Adrenal gland (tissue), 12 donors: Measurements from ENCODE around the gene PRDM1. TPM values are rescaled to one million over a fixed set of nuclear protein-coding genes. Genes with fewer than 3 reads are reported as not detected.

Experiments used
- DNase-seq, 7 donors: peaks; one replicate each; pipeline ENCODE4 v3.0.0-alpha.2; 2019 to 2020
- H3K27ac ChIP-seq, 5 donors: fragments of 200-600 bp; sonication (generic) in 4 of 5; 1 replicate in 3 of 5; 2 replicates in 2 of 5; pipeline versions ENCODE4 v1.5.1 to v1.8.0; 2016 to 2020; ENCODE audit warnings: mild to moderate bottlenecking in 1 of 5
- H3K27me3 ChIP-seq: fragments of 200-600 bp; 2 replicates; pipeline ENCODE4 v1.8.0; 2021
- H3K36me3 ChIP-seq, 2 donors: fragments of 200-600 bp; replicated peaks in 1 of 2; 1 replicate in 1 of 2; 2 replicates in 1 of 2; pipeline versions ENCODE4 v1.5.1 to v1.8.0; 2018 to 2022
- H3K4me1 ChIP-seq, 2 donors: fragments of 200-600 bp; replicated peaks in 1 of 2; 1 replicate in 1 of 2; 2 replicates in 1 of 2; pipeline versions ENCODE4 v1.5.1 to v1.8.0; 2018 to 2021
- H3K4me3 ChIP-seq, 4 donors: fragments of 200-600 bp; sonication (generic) in 3 of 4; one replicate each; pipeline ENCODE4 v1.5.1; 2016 to 2018
- H3K9me3 ChIP-seq, 3 donors: fragments of 200-600 bp; sonication (generic) in 1 of 3; replicated peaks in 1 of 3; 1 replicate in 2 of 3; 2 replicates in 1 of 3; pipeline versions ENCODE4 v1.5.1 to v1.8.0; 2016 to 2021
- CTCF ChIP-seq, 6 experiments: fragments of 450-650 bp in 4 of 6; fragments of 200-600 bp in 2 of 6; sonication (generic) in 1 of 6; IDR thresholded peaks; 1 replicate in 5 of 6; 2 replicates in 1 of 6; pipeline versions ENCODE4 v1.5.1 to v1.8.0; 2016 to 2021; ENCODE audit warnings: antibody characterized with exemption in 6 of 6, mild to moderate bottlenecking in 2 of 6, moderate library complexity in 1 of 6
- POLR2A ChIP-seq, 2 donors: fragments of 450-650 bp; IDR thresholded peaks; one replicate each; pipeline ENCODE4 v1.6.1; 2017; ENCODE audit warnings: antibody characterized with exemption in 2 of 2, mild to moderate bottlenecking in 2 of 2, moderate library complexity in 1 of 2
- WGBS, 4 donors: extraction: QIAGEN DNeasy Blood & Tissue Kit in 2 of 4; methylation state at CpG; one replicate each; pipeline versions ENCODE4 v1.1.5 to v1.1.7; 2013 to 2017; 5-methylcytosine and 5-hydroxymethylcytosine counted together
- intact Hi-C, 2 donors: fragments of 100-400 bp; cut with DNase I; formaldehyde crosslinking; loops; one replicate each; pipeline versions ENCODE4 v1.14.1 to v1.15.0; 2022 to 2023
- polyA plus RNA-seq, 3 donors: library from polyadenylated mRNA; stranded (reverse); fragments of 200-250 nt in 2 of 3; fragments of 350-450 nt in 1 of 3; fragmentation: Illumina TruSeq in 1 of 3; extraction: RNeasy Lipid Tissue Mini Kit (QIAGEN cat#74804) in 1 of 3; gene quantifications; one replicate each; pipeline ENCODE4 v1.2.3, GENCODE V29; 2013 to 2014
- total RNA-seq, 9 donors: library from RNA; depleted of rRNA in 4 of 9; stranded (reverse); fragments of >200 nt in 4 of 9; fragments of 120-200 nt in 1 of 9; fragmentation: NEBNext Ultra II Directional in 1 of 9; extraction: Animal tissue kit (Norgen Biotek cat#: 25700) in 1 of 9; gene quantifications; one replicate each; pipeline versions ENCODE4 v1.1.0 to v1.2.4, GENCODE V29; 2013 to 2023
- donor health status: healthy with polysubstance abuse.
- donor health status: Bipolar disorder and iron deficiency.
- donor health status: DM: yes; HTN: yes; CAD: no.
- donor health status: DM: no; HTN: no; CAD: no.
- donor health status: DM: no; HTN: no; CAD: no.
- donor health status: DM: yes; HTN: yes; CAD: no.

Gene PRDM1
- total and polyA plus RNA-seq, 12 donors: 0.40 to 7.5 (median 3.7) TPM

GRCh38 chr6:106063448-106063850 lies 22.7 kb upstream of the PRDM1 start:
- 92 to 96% (median 95%) methylated on average over 2 of the region's 2 CpGs for WGBS, 4 donors
- H3K27ac ChIP-seq: no peak overlapping the region
- no peaks in the 10 kb centered on the region for H3K36me3 ChIP-seq
- TF ChIP-seq CTCF (IDR thresholded peaks at IDR 0.05): no peak
- TF ChIP-seq POLR2A (IDR thresholded peaks at IDR 0.05): no peak
- no peak overlapping the region for H3K4me3 ChIP-seq
- no peaks in the 10 kb centered on the region for H3K9me3 ChIP-seq
- DNase-seq: no peak
- intact Hi-C loops: no loop called here
- no peaks in the 10 kb centered on the region for H3K4me1 ChIP-seq
- H3K27me3 ChIP-seq: no peaks in the 10 kb centered on the region

- Histone ChIP-seq H3K4me1 (no peaks in the 10 kb centered on the region), H3K9me3 (no peaks in the 10 kb centered on the region), H3K36me3 (no peaks in the 10 kb centered on the region), H3K4me3 (no peak overlapping the region), H3K27ac (no peak overlapping the region), H3K27me3 (no peaks in the 10 kb centered on the region)
- DNase-seq: no peak
- 63 to 73% (median 70%) methylated on average over 3 of the region's 3 CpGs for WGBS, 4 donors
- intact Hi-C loops: no loop called here
- TF ChIP-seq CTCF (IDR thresholded peaks at IDR 0.05): no peak
- TF ChIP-seq POLR2A (IDR thresholded peaks at IDR 0.05): no peak
These were observed 22.0 kb upstream of the PRDM1 start for GRCh38 chr6:106064142-106064541.

- Histone ChIP-seq H3K27me3 (no peaks in the 10 kb centered on the region), H3K36me3 (no peaks in the 10 kb centered on the region), H3K27ac (no peak overlapping the region), H3K4me1 (no peaks in the 10 kb centered on the region), H3K4me3 (no peak overlapping the region), H3K9me3 (no peaks in the 10 kb centered on the region)
- DNase-seq: no peak
- intact Hi-C loops: no loop called here
- 84 to 100% (median 88%) methylated on average over 1 of the region's 1 CpG for WGBS, 4 donors
- TF ChIP-seq CTCF (IDR thresholded peaks at IDR 0.05) (no peak), POLR2A (IDR thresholded peaks at IDR 0.05) (no peak)
These were observed 21.4 kb upstream of the PRDM1 start for GRCh38 chr6:106064756-106065155.

GRCh38 chr6:106066989-106067388 lies 19.1 kb upstream of the PRDM1 start:
- H3K27me3 ChIP-seq: no peaks in the 10 kb centered on the region
- 53 to 73% (median 73%) methylated on average over 1 of the region's 1 CpG for WGBS, 4 donors
- H3K4me1 ChIP-seq: no peaks in the 10 kb centered on the region
- H3K4me3 ChIP-seq: no peak overlapping the region
- no peaks in the 10 kb centered on the region for H3K36me3 ChIP-seq
- no peak for DNase-seq
- intact Hi-C loops: no loop called here
- no peak overlapping the region for H3K27ac ChIP-seq
- TF ChIP-seq POLR2A (IDR thresholded peaks at IDR 0.05) (no peak), CTCF (IDR thresholded peaks at IDR 0.05) (no peak)
- H3K9me3 ChIP-seq: no peaks in the 10 kb centered on the region
